ENCODE measurements around the gene PKD2L1.
A peak's percentile ranks its signal among the peaks of the same experiment; 100 is the strongest.
"Not testable (repeated sequence)": the region's sequence is repeated elsewhere in the genome, so short reads cannot be mapped to it uniquely, and the experiment has no call there.

PKD2L1 gene

DNA sequence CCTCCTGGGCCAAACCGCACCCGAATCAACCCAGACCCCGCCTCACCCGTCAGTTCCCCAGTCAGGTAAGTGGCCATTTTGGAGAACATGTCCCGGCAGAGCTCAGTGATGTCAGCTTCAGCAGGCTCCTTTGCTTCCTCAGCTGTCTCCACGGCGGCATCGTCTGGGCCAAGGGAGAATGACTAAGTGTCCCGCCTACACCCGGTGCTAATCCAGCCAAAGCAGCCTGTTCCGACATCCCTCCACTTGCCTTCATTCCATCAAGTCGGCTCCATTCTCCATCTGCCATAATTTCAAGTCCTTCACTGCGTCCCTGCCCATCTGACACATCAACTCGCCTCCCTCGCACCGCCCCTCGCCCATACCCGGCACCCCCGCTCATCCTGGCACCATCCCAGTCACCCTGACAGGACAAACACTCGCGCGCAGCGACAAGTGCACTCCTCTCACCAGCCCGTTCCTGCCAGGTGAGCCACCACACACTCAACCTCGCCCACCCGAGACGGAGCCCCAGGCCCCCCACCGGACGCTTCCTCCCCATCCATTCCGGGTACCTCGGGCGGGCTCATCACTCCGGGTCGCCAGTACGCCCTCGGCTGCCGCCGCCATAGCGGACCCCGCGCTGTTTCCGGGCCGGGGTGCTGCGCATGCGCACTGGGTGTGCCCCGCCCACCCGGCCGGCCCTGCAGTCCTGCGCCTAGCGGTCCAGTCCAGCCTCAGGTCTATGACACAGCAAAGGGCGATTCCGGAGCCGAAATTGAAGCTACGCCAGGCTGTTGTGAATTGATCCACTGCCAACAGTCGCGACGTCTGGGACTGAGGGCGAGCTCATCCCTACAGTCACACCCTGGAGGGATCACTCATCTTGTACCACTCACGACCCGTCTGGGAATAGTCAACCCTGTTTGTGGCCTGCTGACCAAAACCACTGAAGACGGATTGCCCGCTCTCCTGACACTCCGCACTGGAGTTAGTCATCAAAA, 43.7 kb downstream of the PKD2L1 start, which contains the start of gene BLOC1S2:
Gene BLOC1S2 (minus strand): TSS at position 630 of the 983 bp plus-strand sequence. CDS start 21 bp downstream, at position 609.
- DNase-seq = peak; percentile 78 to 85 (median 83)

DNA sequence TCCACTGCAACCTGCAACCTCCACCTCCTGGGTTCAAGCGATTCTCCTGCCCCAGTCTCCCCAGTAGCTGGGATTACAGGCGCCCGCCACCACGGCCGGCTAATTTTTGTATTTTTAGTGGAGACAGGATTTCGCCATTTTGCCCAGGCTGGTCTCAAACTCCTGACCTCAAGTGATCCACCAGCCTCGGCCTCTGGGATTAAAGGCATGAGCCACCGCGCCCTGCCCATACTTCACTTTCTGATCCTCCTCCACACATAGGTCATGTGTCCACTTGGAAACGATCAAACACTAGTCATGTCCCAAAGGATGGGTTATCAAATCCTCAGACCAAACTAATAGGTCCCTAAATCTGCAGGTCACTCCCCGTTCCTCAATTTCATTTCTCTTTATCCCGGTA, 44.7 kb downstream of the PKD2L1 start:
- DNase-seq = not testable (repeated sequence)

DNA sequence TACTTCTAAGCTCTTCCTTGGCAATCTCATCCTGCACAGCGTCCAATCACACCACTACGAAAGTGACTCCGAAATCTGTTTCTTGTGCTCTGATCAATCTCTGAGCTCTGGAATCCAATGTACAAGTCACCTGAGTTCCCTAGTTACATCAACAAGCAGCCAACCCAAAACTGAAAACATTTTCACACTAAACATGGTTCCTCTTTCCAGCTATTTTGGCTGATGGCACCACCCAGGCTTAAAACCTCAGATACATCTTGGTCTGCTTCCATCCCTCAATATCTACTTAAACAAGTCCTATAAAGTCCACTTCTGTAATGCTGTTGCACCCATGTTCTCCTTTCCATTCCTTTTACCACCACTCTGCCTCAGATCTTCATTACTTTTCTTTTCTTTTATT, 47.1 kb downstream of the PKD2L1 start:
- no peak for DNase-seq

DNA sequence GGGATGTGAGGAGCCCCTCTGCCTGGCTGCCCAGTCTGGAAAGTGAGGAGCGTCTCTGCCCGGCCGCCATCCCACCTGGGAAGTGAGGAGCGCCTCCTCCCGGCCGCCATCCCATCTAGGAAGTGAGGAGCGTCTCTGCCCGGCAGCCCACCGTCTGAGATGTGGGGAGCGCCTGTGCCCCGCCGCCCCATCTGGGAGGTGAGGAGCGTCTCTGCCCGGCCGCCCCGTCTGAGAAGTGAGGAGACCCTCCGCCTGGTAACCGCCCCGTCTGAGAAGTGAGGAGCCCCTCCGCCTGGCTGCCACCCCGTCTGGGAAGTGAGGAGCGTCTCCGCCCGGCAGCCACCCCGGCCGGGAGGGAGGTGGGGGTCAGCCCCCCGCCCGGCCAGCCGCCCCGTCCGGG, 53.1 kb downstream of the PKD2L1 start:
- DNase-seq = not testable (repeated sequence)

DNA sequence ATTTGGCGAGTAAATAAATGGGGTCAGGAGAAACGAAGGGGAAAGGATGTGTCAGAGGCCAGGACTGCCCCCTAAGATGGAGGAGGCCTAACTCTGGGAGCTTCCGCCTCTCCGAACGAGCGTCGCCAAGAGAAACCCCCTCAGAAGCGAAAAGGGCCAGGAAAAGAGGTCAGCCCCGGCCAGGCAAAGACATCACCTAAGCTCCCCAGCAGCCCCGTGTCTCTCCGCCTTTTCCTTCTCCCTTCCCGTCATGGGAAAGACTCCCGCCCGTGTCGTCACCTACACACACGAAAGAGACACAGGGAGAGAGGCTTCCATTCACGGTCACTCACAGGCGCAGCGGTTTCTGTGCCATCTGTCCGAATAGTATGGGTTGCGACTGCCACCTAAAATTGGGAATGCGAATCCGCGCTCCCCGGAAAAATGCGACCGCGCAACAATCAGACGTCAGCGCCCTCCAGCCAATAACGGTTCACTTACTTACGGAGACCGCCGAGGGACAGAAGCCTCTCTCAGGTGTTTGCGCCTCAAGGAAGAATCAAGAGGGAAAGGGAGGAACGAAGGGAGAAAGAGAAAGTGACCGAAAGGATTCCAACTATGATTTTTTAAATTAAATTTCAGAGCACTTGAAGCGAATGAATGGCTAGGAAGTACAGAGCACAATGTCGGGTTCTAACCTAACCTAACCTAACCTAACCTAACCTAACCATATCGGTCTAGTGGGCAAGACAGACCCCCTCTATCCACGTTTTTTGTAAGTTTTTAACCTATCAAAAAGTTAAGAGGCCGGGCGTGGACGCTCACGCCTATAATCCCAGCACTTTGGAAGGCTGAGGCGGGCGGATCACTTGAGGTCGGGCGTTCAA, 62.6 kb downstream of the PKD2L1 start, which contains the start of gene CWF19L1:
Gene CWF19L1 (minus strand): TSS at position 400 of the 866 bp plus-strand sequence. CDS start 45 bp downstream, at position 355.
- DNase-seq = peak; percentile 18 to 60 (median 37)

DNA sequence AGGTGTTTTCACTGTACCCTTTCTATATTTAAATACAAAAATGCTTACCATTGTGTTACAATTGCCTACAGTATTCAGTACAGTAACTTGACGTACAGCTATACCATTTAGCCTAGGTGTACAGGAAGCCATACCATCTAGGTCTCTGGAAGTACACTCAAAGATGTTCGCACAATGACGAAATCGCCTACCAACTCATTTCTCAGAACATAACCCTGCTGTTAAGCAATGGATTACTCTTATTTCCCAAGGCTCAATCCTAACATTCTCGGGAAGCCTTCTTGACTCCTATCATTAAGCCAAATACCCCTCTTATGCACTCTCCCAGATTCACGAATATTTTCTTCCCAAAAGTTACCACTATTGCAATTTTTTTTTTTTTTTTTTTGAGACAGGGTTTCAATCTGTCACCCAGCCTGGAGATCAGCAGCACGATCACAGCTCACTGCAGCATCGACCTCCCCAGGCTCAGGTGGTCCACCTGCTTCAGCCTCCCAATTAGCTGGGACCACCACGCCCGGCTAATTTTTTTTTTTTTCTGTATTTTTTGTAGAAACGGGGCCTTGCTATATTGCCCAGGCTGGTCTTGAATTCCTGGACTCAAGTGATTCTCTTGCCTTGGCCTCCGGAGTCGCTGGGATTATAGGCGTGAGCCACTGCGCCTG, 64.1 kb downstream of the PKD2L1 start:
- no peak for DNase-seq

DNA sequence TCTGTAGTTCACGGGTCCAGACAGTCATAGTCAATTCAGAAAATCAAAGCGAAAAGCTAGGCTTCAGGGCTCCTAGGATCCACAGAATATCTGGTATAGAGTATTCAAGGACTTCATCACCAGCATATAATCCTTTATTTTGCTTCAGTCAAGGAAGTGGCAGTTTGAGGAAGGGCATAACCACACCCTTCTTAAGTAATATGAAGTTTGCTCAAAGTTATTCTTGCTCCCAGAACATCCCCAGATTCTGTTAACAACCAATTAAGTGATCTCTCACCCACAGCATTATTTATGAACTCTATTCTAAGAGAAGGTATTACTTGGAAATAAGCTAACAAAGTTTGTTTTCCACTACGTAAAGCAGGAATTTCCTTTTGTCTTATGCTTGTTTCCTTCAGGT, 75.8 kb downstream of the PKD2L1 start:
- no peak for DNase-seq

DNA sequence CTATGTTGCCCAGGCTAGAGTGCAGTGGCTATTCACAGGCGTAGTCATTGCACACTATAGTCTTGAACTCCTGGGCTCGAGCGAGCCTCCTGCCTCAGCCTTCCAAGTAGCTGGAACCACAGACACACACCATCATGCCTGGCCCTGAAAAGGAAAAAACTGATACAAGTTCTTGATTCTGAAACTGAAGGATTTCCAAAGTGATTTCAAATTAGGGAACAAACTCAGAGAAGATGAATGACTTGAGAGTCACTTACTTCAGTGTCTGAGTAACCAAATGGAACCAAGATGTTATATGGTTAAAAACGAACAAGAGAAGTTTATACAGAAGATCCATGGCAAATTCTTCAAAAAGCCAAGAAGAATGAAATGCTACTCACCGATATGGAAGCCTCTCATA, 77.0 kb downstream of the PKD2L1 start:
- DNase-seq = no peak

DNA sequence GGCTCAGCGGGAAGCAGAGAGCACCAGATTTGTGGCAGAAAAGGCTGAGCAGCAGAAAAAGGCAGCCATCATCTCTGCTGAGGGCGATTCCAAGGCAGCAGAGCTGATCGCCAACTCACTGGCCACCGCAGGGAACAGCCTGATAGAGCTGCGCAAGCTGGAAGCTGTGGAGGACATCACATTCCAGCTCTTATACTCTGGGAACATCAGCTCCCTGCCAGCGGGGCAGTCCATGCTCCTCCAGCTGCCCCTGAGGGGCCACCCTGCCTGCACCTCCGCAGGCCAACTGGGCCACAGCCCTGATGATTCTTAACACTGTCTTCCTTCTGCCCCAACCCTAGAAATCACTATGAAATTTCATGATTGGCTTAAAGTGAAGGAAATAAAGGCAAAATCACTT, 81.2 kb downstream of the PKD2L1 start:
- DNase-seq = no peak

DNA sequence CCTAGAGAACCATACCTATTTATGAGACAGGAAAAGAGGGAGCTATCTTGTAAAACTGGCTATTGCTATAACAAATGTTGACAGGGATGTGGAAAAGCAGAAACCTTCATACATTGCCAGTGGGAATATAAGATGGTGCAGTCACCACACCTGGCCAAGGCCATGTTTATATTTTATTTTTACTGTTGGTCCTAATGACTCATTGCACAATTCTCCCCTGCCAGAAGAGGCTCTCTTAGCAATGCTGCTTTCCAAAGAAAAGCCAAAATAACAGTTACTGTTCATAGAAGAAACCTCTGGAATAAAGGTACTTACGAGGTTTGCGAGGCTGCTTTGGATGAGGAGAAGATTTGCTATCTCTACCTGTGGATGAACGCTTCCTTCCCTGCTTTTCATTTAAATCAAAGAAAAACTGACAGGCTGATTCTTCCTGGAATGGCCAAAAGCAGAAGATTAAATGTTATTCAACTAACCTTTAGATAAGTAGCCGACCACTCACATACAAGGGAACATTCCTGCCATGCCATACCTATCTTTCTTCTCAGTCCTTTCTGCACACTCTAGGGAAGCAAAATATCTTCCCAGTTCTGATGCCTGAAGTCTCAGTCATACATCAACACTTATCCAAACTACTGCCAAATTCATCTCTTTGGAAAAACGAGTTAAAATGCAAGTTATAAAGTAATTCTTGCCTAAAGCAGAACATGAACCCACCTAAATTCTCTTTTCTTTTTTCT, 84.4 kb downstream of the PKD2L1 start:
- no peak for DNase-seq

DNA sequence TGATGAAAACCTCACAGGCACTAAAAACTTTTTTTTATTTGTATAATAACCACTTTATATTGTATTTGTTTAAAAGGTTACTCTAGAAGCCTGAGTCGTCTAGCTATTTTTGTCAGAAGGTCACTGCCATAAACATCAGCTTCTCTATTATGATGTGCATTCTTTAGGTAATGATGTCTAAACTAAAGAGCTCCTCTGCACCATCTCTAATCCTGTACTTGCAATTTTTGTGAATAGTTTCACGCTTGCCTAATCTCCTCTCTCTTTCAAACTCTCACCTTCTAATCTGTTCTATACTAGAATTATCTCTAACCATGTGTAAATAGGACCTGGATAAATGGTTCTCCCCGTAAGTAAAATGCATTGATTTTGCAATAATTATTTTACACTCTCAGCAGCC, 90.2 kb downstream of the PKD2L1 start:
- no peak for DNase-seq

DNA sequence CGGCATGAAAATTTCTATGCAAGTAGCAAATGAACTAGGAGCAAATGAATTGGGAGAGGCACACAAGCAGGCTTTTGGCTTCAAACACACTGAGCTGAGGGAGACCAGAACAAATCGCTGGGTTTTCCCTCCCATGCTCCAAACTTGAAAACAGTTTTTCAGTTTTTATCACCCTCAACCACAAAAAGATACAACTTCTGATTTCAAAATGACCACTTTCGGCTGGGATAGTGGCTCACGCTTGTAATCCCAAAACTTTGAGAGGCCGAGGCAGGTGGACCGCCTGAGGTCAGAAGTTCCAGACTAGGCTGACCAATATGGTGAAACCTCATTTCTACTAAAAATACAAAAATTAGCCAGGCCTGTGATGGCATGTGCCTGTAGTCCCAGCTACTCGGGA, 91.6 kb downstream of the PKD2L1 start:
- no peak for DNase-seq
